ENCODE measurements around the gene HESX1.

The HESX1 gene

DNA sequence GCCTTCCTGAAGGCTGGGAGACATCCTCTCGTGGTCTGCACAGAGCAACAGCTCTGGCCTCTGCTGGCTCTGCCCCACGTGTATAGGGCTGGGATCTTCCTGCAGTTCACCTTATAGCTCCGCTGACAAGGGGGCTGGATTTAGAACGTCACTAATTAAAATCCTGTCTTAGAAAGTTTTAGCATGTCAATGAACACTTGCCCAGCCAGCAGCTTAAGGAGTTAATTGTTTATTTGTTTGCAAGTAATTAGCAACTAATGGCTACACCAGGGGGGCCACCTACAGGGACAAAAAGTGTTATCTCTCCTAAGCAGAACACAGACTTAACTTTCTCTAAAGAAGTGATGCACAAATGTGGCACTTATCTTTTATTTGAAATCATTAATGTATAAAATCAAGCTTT, at the start of gene HESX1:
Gene HESX1, minus strand, starts transcription at position 84 of the 403 bp plus-strand sequence. Its CDS starts 60 bp downstream, at position 24.
- no peak for DNase-seq

- no peak for DNase-seq
These were observed 45.2 kb upstream of the HESX1 start for GRCh38 chr3:57244946-57245345.

- DNase-seq: no peak
These were observed 35.1 kb upstream of the HESX1 start for GRCh38 chr3:57234613-57235575.

GRCh38 chr3:57233799-57234198, 34.0 kb upstream of the HESX1 start:
- DNase-seq: no peak

GRCh38 chr3:57230006-57230405, 30.2 kb upstream of the HESX1 start:
- DNase-seq: no peak

DNA sequence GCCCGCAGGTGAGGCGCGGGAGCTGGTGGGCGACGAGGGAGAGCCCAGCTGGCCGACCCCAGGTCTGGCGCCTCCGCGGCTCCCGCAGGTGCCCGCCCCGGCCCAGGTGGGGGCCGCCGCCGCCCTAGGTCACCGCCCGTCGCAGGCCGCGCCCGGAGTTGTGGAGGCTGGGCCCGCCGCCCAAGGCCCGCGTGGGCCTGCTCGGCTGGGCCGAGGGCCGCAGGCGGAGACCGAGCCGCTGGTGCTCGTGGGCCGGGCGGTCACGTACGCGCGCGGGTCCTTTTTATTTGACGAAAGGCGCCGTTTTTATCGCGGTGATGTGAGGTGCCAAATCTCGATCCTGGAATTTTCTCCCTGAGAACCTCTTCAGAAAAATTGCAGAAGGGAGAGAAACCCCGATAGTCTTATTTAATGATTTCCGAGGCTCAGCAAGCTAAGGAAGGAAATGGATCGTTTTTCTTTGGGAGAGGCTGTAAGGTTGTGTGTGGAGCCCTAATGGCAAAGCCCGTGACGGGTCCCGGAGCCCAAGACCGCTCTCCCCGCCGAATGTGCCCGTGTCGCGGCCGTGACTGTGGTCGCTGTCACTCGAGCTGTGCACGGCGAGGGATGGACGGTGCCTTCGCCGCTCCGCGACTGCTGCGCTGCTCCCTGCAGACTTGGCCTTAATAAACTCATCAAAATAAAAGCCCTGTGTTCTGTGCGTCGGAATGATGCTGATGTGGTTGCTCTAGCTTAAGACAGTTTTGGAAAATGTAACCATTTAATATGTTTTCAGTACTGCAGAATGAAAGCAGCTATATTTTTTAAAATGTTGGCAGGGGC, 28.4 kb upstream of the HESX1 start:
- peak; percentile 68 for DNase-seq

GRCh38 chr3:57227204-57227929, 27.6 kb upstream of the HESX1 start, which contains the start of gene APPL1:
APPL1 (plus strand) TSS chr3:57227729; CDS start chr3:57227884, 155 bp downstream.
- DNase-seq: peak; percentile 97

GRCh38 chr3:57226176-57226575, 26.4 kb upstream of the HESX1 start:
- no peak for DNase-seq

- DNase-seq: no peak
These were observed 25.1 kb upstream of the HESX1 start for GRCh38 chr3:57224856-57225255.

GRCh38 chr3:57221883-57222282, 22.1 kb upstream of the HESX1 start:
- no peak for DNase-seq

DNA sequence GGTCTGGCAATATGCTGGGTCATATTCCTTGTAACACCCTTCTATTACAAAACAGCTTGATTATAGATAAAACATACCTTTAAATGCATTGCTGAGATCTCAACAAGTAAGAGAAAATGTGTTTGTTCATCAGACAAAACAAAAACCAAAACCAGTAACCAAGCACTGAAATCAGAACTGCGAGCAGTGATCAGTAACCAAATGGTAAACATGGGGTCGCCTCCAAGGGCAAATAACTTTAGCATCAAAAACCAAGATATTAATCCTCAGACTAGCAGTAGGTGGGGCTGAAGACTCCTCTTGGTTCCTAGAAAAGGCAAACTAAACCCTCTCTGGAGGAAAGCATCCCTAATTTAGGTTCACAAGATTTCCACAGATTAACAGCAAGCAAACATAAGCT, 6.6 kb upstream of the HESX1 start:
- no peak for DNase-seq

GRCh38 chr3:57194641-57195040, 5.1 kb downstream of the HESX1 start:
- no peak for DNase-seq

GRCh38 chr3:57192028-57192427, 7.8 kb downstream of the HESX1 start:
- no peak for DNase-seq

GRCh38 chr3:57184526-57184925, 15.3 kb downstream of the HESX1 start:
- no peak for DNase-seq

GRCh38 chr3:57179580-57180410, 20.0 kb downstream of the HESX1 start:
- DNase-seq: no peak

DNA sequence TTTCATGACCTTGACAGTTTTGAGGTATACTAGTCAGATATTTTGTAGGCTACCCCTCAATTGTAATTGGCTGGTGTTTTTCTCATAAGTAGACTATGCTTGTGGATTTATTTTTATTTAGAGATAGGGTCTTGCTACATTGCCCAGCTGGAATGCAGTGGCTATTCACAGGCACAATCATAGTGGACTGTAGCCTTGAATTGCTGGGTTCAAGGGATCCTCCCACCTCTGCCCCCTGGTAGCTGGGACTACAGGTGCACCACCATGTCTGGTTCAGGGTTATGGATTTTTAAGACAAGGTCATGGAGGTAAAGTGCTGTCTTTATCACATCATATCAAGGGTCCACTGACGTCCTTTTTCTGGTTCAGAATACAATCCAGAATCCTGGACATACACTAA, 23.7 kb downstream of the HESX1 start:
- DNase-seq: no peak

DNA sequence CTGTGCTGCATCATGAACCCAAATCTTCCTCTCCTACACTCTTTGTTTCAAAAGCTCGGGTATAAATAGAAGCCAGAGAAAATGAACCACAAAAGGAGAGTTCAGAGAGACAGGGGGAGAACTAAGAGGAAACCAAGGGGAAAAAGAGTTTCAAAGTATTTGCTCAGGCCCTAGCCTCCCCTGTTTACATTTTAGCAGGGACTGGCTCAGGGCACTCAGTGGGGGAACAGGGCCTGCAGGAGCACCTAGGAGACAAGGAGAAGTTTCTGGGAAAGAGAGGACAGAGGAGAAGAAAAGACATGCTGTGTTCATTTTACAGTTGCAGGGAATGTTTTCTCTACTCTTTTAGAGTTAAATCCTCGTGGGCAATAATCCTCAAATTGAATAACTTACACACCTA, 26.1 kb downstream of the HESX1 start:
- no peak for DNase-seq

DNA sequence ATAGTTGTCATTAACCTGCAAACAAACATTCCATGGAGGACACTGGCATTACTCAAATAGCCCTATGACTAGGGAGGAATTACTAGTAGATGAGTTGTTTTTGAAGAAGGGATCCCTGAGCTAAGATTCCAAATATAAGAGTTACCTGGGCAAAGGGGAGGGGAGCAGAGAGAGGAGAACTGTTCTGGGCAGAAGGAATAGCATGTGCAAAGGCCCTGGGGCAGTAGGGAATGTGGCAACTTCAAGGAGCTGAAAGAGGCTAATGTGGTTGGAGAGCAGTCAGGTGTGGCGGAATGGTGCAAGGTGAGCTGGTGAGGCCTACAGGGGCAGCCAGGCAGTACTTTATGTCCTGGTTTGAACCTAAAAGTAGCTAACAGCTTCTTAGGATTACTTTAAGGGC, 28.8 kb downstream of the HESX1 start:
- no peak for DNase-seq

GRCh38 chr3:57169872-57170623, 29.7 kb downstream of the HESX1 start:
- peak; percentile 84 for DNase-seq

- no peak for DNase-seq
These were observed 30.7 kb downstream of the HESX1 start for GRCh38 chr3:57169108-57169507.

DNA sequence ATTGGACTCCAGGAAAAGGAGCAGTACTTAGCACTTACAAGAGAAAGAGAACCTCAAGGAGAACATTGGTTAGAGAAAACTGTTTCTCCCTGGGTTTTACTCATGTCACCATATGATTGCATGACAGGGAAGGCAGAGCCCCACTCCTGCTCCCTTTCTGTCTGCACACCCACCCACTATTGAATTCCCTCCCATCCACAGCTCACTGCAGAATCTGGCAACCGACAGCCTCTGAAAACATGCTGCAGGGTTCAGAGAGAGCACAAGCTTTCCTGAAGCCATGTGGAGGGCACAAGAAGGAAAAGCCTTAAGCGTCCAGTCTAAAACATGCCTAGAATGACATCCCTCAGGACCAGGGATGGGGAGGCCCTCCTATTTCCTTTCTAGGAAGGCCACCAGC, 31.6 kb downstream of the HESX1 start:
- no peak for DNase-seq
